Heart left ventricle (tissue), 13 donors: ENCODE results near the gene DDX42.

Experiments used
- POLR2A ChIP-seq, 2 donors: fragments of 450-650 bp; IDR thresholded peaks; one replicate each; pipeline ENCODE4 v1.6.1; 2017; ENCODE audit warnings: antibody characterized with exemption in 2 of 2, mild to moderate bottlenecking in 2 of 2, moderate library complexity in 2 of 2
- TF ChIP-seq, protein P1 (sequence below), 12 donors: fragments of 200-600 bp; sonication (generic) in 4 of 12; IDR thresholded peaks; one replicate each; pipeline versions ENCODE4 v1.5.0 to v1.8.0; 2018 to 2022; ENCODE audit warnings: antibody characterized with exemption in 12 of 12, mild to moderate bottlenecking in 5 of 12
- donor health status: ischemic (EF 13 %, LVEDD 7.1; RV severe dilation, severe dysfunction).
- donor health status: DM: no; HTN: yes; CAD: no.
- donor health status: DM: no; HTN: no; CAD: no.
- donor health status: ischemic (EF 25% LVEDD 6.9; RV normal size, moderate dysfunction).
- donor health status: ischemic (EF 25% LVEDD 5.7; RV mildly dilated, moderate dysfunction).
- donor health status: ischemic (EF 35%, LVEDD 5.7; RV mildly dilated, moderate dysfunction).
- donor health status: nonischemic (EF 11% LVEDD 7.7; RV severe dilation, severe dysfunction).
- donor health status: DM: yes; HTN: yes; CAD: no.
- donor health status: PGD.
- donor health status: ischemic (EF 29% LVEDD 5.4; RV normal size, mild dysfunction).
- donor health status: nonischemic (EF 23%, LVEDD 6.1; RV moderate dilation, normal function).

DNA sequence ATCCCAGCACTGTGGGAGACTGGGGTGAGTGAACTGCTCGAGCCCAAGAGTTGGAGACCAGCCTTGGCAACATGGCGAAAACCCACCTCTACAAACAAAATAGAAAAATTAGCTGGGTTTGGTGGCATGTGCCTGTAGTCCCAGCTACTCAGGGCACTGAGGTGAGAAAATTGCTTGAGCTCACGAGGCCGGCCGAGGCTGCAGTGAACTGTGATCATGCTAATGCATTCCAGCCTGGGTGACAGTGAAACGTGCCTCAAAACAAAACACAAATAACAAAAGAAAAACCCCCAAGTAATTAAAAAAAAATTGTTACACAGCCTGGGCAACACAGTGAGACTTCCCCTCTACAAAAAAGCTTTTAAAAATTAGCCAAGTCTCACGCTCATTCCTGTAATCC, 5.5 kb upstream of the DDX42 start:
- TF ChIP-seq, protein P1, sequence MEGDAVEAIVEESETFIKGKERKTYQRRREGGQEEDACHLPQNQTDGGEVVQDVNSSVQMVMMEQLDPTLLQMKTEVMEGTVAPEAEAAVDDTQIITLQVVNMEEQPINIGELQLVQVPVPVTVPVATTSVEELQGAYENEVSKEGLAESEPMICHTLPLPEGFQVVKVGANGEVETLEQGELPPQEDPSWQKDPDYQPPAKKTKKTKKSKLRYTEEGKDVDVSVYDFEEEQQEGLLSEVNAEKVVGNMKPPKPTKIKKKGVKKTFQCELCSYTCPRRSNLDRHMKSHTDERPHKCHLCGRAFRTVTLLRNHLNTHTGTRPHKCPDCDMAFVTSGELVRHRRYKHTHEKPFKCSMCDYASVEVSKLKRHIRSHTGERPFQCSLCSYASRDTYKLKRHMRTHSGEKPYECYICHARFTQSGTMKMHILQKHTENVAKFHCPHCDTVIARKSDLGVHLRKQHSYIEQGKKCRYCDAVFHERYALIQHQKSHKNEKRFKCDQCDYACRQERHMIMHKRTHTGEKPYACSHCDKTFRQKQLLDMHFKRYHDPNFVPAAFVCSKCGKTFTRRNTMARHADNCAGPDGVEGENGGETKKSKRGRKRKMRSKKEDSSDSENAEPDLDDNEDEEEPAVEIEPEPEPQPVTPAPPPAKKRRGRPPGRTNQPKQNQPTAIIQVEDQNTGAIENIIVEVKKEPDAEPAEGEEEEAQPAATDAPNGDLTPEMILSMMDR (IDR thresholded peaks at IDR 0.05): no peak
- no peak for TF ChIP-seq POLR2A (IDR thresholded peaks at IDR 0.05)
